ENCODE measurements around the gene ADAM12.

- TF ChIP-seq EZH2 (IDR thresholded peaks at IDR 0.05; ENCODE audit: insufficient read depth, low read length) = no peak
- no peak for TF ChIP-seq CTCF (IDR thresholded peaks at IDR 0.05; ENCODE audit: insufficient read depth, low read depth, low read length)
Observed at GRCh38 chr10:126034586-126034985, 353.7 kb downstream of the ADAM12 start.

Measured in astrocyte (in vitro differentiated cells and primary cell).